HepG2 (cell line): ENCODE measurements around the gene KIF26B. TPM values are rescaled to one million over a fixed set of nuclear protein-coding genes. Genes with fewer than 3 reads are reported as not detected.

Experiments
- ATAC-seq: fragments of 200-7000 bp; cut with Tn5 transposase; 3 replicates; pipeline ENCODE4 v1.9.1; 2020; ENCODE audit warnings: mild to moderate bottlenecking, moderate library complexity
- BruUV-seq: library from RNA; stranded (reverse); fragments of 400-500 nt; replicated peaks from 2 replicates; lab custom pipeline; 2021; lab: Mats Ljungman, UMichigan
- CTCF ChIA-PET: fragments of 300-600 bp; formaldehyde crosslinking; extraction: SDS; loops from one replicate; lab custom pipeline; 2021; ENCODE audit warnings: low total read pairs, inconsistent platforms, low intra/inter-chr PET ratio; lab: Yijun Ruan, JAX
- POLR2A ChIA-PET: fragments of 350-600 bp; sonication (Branson Sonifier 250); formaldehyde crosslinking; loops from one replicate; lab custom pipeline; 2020; ENCODE audit warnings: antibody characterized with exemption, inconsistent platforms; lab: Yijun Ruan, JAX
- DNase-seq: peaks from one replicate; pipeline ENCODE4 v3.0.0-alpha.2; 2015; ENCODE audit warnings: low spot score
- FAIRE-seq: peaks from 3 replicates; lab custom pipeline; 2011; peaks lifted over from hg19 to GRCh38; lab: Jason Lieb, UNC
- H2AFZ ChIP-seq: one replicate; pipeline ENCODE4 v1.6.1; 2011; ENCODE audit warnings: low read length, inconsistent platforms
- H3K27ac ChIP-seq: fragments of 300-600 bp; 3 replicates; pipeline ENCODE4 v1.8.0; 2011; ENCODE audit warnings: mixed run types, mild to moderate bottlenecking, mixed read lengths, low read length, inconsistent platforms; ENCODE audit not compliant: insufficient read depth; ENCODE audit errors: extremely low read length
- H3K27me3 ChIP-seq, 2 experiments: fragments of 200-600 bp in 1 of 2; 2 replicates in 1 of 2; 3 replicates in 1 of 2; pipeline versions ENCODE4 v1.6.0 to v1.8.0; 2011; ENCODE audit warnings: low read length in 2 of 2, mild to moderate bottlenecking in 2 of 2, moderate library complexity in 2 of 2, inconsistent platforms in 1 of 2; ENCODE audit not compliant: insufficient read depth in 2 of 2, control insufficient read depth in 1 of 2
- H3K36me3 ChIP-seq, 2 experiments: fragments of 200-600 bp in 1 of 2; replicated peaks in 1 of 2; 2 replicates in 1 of 2; 3 replicates in 1 of 2; pipeline versions ENCODE4 v1.5.1 to v1.8.0; 2011; ENCODE audit warnings: low read length in 2 of 2, inconsistent platforms in 1 of 2; ENCODE audit not compliant: insufficient read depth in 2 of 2, control insufficient read depth in 1 of 2
- H3K4me1 ChIP-seq: 2 replicates; pipeline ENCODE4 v1.5.1; 2012; ENCODE audit warnings: low read length, inconsistent platforms; ENCODE audit not compliant: insufficient read depth
- H3K4me2 ChIP-seq: 2 replicates; pipeline ENCODE4 v1.6.0; 2011; ENCODE audit warnings: low read depth, low read length, inconsistent platforms
- H3K4me3 ChIP-seq, 3 experiments: fragments of 200-600 bp in 1 of 3; sonication (generic), shearing (Covaris generic) in 1 of 3; replicated peaks in 1 of 3; 2 replicates each; pipeline ENCODE4 v1.5.1; 2011 to 2016; ENCODE audit warnings: low read length in 3 of 3, inconsistent platforms in 2 of 3, low read depth in 2 of 3, mild to moderate bottlenecking in 2 of 3, control low read depth in 1 of 3, mixed read lengths in 1 of 3; ENCODE audit not compliant: insufficient read depth in 1 of 3
- H3K79me2 ChIP-seq: one replicate; pipeline ENCODE4 v1.6.1; 2011; ENCODE audit warnings: low read length, inconsistent platforms; ENCODE audit not compliant: insufficient read depth
- H3K9ac ChIP-seq: 2 replicates; pipeline ENCODE4 v1.6.0; 2011; ENCODE audit warnings: mild to moderate bottlenecking, low read depth, low read length, inconsistent platforms; ENCODE audit not compliant: insufficient read depth
- H3K9me3 ChIP-seq: 2 replicates; pipeline ENCODE4 v1.5.1; 2012; ENCODE audit warnings: mild to moderate bottlenecking, low read length
- H4K20me1 ChIP-seq: 2 replicates; pipeline ENCODE4 v1.6.0; 2011; ENCODE audit warnings: inconsistent platforms, mild to moderate bottlenecking, low read length, moderate library complexity; ENCODE audit not compliant: insufficient read depth
- BHLHE40 ChIP-seq: IDR thresholded peaks from 2 replicates; pipeline ENCODE4 v1.6.1; 2011; ENCODE audit warnings: low read length, improper control_type of control experiment
- KLF13 ChIP-seq: sonication (generic); formaldehyde crosslinking; IDR thresholded peaks from 2 replicates; pipeline ENCODE4 v1.4.0; 2020; ENCODE audit warnings: mild to moderate bottlenecking, missing genetic modification reagents
- MBD4 ChIP-seq: IDR thresholded peaks from 2 replicates; pipeline ENCODE4 v1.6.1; 2012; ENCODE audit warnings: low read length, inconsistent platforms, borderline replicate concordance
- NCOA2 ChIP-seq: sonication (generic); formaldehyde crosslinking; IDR thresholded peaks from 2 replicates; pipeline ENCODE4 v1.8.0; 2022; ENCODE audit warnings: inconsistent platforms
- NR1H2 ChIP-seq: sonication (generic); formaldehyde crosslinking; IDR thresholded peaks from 2 replicates; pipeline ENCODE4 v1.8.1; 2022; ENCODE audit warnings: low read depth, missing genetic modification reagents, borderline replicate concordance
- RAD51 ChIP-seq: fragments of 450-650 bp; IDR thresholded peaks from 2 replicates; pipeline ENCODE4 v1.6.1; 2016; ENCODE audit warnings: borderline replicate concordance
- ZBTB1 ChIP-seq: sonication (generic); formaldehyde crosslinking; IDR thresholded peaks from 2 replicates; pipeline ENCODE4 v1.4.0; 2020; ENCODE audit warnings: missing genetic modification reagents, borderline replicate concordance
- ZNF432 ChIP-seq: sonication (generic); formaldehyde crosslinking; IDR thresholded peaks from 2 replicates; pipeline ENCODE4 v1.5.0; 2020; ENCODE audit warnings: missing genetic modification reagents, mild to moderate bottlenecking, borderline replicate concordance
- ZNF496 ChIP-seq: sonication (generic); formaldehyde crosslinking; IDR thresholded peaks from 2 replicates; pipeline ENCODE4 v1.8.1; 2023; ENCODE audit warnings: mild to moderate bottlenecking, moderate library complexity, missing genetic modification reagents; ENCODE audit not compliant: insufficient replicate concordance
- ZNF724P ChIP-seq: sonication (generic); formaldehyde crosslinking; IDR thresholded peaks from 2 replicates; pipeline ENCODE4 v1.8.0; 2022; ENCODE audit warnings: missing genetic modification reagents, borderline replicate concordance
- WGBS: methylation state at CpG from one replicate; pipeline ENCODE4 v1.1.6; 2017; ENCODE audit warnings: low lambda C conversion rate; 5-methylcytosine and 5-hydroxymethylcytosine counted together
- in situ Hi-C: cut with HindIII; loops from 2 replicates; pipeline ENCODE4 v1.10.0; 2017; ENCODE audit warnings: low pct_unique_long_range_greater_than_20kb; ENCODE audit not compliant: extremely low pct_ligation_motif_present
- intact Hi-C: fragments of 100-400 bp; cut with micrococcal nuclease; formaldehyde crosslinking; loops from one replicate; pipeline ENCODE4 v1.10.0; 2022; ENCODE audit not compliant: unreplicated experiment
- polyA plus RNA-seq, 8 experiments: library from polyadenylated mRNA; depleted of rRNA in 3 of 8; stranded (reverse) in 7 of 8; unstranded in 1 of 8; fragments of >200 nt; fragmentation: Illumina TruSeq in 4 of 8; extraction: Trizol in 4 of 8; gene quantifications; 2 replicates each; pipeline versions ENCODE4 v1.2.1 to v1.2.3, GENCODE V29; 2011 to 2016; ENCODE audit warnings: low read depth in 4 of 8, missing spikeins in 1 of 8, mixed read lengths in 1 of 8; ENCODE audit not compliant: insufficient read depth in 1 of 8
- total RNA-seq, 5 experiments: library from RNA; depleted of rRNA; stranded (reverse); fragments of >200 nt; fragmentation: Illumina TruSeq; extraction: Trizol; gene quantifications; 2 replicates each; pipeline ENCODE4 v1.2.3, GENCODE V29; 2016; ENCODE audit warnings: low read depth in 1 of 5
- TF ChIP-seq, protein P1 (sequence below): sonication (generic); formaldehyde crosslinking; conservative IDR thresholded peaks from 2 replicates; pipeline ENCODE4 v1.4.0; 2020; ENCODE audit warnings: mild to moderate bottlenecking, missing genetic modification reagents, moderate library complexity
- TF ChIP-seq, protein P2 (sequence below): sonication (generic); formaldehyde crosslinking; IDR thresholded peaks from 2 replicates; pipeline ENCODE4 v1.5.0; 2020; ENCODE audit warnings: mild to moderate bottlenecking, missing genetic modification reagents
- TF ChIP-seq, protein P3 (sequence below), 2 experiments: sonication (generic) in 1 of 2; formaldehyde crosslinking in 1 of 2; IDR thresholded peaks; 2 replicates each; pipeline versions ENCODE4 v1.5.1 to v1.6.1; 2011 to 2020; ENCODE audit warnings: borderline replicate concordance in 1 of 2, low read depth in 1 of 2, low read length in 1 of 2, mild to moderate bottlenecking in 1 of 2, missing genetic modification reagents in 1 of 2, moderate library complexity in 1 of 2
- TF ChIP-seq, protein P4 (sequence below), 2 experiments: fragments of 450-650 bp in 1 of 2; sonication (generic) in 1 of 2; formaldehyde crosslinking; IDR thresholded peaks; 2 replicates each; pipeline versions ENCODE4 v1.5.0 to v1.8.0; 2020 to 2022; ENCODE audit warnings: mild to moderate bottlenecking in 1 of 2, missing genetic modification reagents in 1 of 2

KIF26B gene
- total and polyA plus RNA-seq, 2 of the 13 experiments (the other 11 are each of a cell fraction or from before 2014, with no cell fraction given) = 0.08 to 0.09 TPM

GRCh38 chr1:245235156-245235555 lies 80.4 kb downstream of the KIF26B start:
- FAIRE-seq = no peak
- intact Hi-C loops (no loop called here), in situ Hi-C loops (no loop called here)
- Histone ChIP-seq H3K79me2 (no peaks in the 10 kb centered on the region), H2AFZ (no peak overlapping the region), H3K4me3 (no peak overlapping the region), H3K27me3 (no peaks in the 10 kb centered on the region), H4K20me1 (no peaks in the 10 kb centered on the region), H3K9ac (no peak overlapping the region), H3K36me3 (no peaks in the 10 kb centered on the region), H3K9me3 (no peaks in the 10 kb centered on the region), H3K4me1 (no peaks in the 10 kb centered on the region), H3K4me2 (no peak overlapping the region), H3K27ac (no peak overlapping the region)
- TF ChIP-seq, protein P1, sequence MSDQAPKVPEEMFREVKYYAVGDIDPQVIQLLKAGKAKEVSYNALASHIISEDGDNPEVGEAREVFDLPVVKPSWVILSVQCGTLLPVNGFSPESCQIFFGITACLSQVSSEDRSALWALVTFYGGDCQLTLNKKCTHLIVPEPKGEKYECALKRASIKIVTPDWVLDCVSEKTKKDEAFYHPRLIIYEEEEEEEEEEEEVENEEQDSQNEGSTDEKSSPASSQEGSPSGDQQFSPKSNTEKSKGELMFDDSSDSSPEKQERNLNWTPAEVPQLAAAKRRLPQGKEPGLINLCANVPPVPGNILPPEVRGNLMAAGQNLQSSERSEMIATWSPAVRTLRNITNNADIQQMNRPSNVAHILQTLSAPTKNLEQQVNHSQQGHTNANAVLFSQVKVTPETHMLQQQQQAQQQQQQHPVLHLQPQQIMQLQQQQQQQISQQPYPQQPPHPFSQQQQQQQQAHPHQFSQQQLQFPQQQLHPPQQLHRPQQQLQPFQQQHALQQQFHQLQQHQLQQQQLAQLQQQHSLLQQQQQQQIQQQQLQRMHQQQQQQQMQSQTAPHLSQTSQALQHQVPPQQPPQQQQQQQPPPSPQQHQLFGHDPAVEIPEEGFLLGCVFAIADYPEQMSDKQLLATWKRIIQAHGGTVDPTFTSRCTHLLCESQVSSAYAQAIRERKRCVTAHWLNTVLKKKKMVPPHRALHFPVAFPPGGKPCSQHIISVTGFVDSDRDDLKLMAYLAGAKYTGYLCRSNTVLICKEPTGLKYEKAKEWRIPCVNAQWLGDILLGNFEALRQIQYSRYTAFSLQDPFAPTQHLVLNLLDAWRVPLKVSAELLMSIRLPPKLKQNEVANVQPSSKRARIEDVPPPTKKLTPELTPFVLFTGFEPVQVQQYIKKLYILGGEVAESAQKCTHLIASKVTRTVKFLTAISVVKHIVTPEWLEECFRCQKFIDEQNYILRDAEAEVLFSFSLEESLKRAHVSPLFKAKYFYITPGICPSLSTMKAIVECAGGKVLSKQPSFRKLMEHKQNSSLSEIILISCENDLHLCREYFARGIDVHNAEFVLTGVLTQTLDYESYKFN (CRISPR knock-in tag) = no peak
- no peak for TF ChIP-seq ZBTB1 (CRISPR knock-in tag)
- no peak for TF ChIP-seq MBD4
- TF ChIP-seq, protein P2, sequence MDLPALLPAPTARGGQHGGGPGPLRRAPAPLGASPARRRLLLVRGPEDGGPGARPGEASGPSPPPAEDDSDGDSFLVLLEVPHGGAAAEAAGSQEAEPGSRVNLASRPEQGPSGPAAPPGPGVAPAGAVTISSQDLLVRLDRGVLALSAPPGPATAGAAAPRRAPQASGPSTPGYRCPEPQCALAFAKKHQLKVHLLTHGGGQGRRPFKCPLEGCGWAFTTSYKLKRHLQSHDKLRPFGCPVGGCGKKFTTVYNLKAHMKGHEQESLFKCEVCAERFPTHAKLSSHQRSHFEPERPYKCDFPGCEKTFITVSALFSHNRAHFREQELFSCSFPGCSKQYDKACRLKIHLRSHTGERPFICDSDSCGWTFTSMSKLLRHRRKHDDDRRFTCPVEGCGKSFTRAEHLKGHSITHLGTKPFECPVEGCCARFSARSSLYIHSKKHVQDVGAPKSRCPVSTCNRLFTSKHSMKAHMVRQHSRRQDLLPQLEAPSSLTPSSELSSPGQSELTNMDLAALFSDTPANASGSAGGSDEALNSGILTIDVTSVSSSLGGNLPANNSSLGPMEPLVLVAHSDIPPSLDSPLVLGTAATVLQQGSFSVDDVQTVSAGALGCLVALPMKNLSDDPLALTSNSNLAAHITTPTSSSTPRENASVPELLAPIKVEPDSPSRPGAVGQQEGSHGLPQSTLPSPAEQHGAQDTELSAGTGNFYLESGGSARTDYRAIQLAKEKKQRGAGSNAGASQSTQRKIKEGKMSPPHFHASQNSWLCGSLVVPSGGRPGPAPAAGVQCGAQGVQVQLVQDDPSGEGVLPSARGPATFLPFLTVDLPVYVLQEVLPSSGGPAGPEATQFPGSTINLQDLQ = no peak
- TF ChIP-seq RAD51 = no peak
- no peak for TF ChIP-seq KLF13
- TF ChIP-seq ZNF496 (CRISPR knock-in tag) = no peak
- TF ChIP-seq BHLHE40 = no peak
- TF ChIP-seq, protein P3, sequence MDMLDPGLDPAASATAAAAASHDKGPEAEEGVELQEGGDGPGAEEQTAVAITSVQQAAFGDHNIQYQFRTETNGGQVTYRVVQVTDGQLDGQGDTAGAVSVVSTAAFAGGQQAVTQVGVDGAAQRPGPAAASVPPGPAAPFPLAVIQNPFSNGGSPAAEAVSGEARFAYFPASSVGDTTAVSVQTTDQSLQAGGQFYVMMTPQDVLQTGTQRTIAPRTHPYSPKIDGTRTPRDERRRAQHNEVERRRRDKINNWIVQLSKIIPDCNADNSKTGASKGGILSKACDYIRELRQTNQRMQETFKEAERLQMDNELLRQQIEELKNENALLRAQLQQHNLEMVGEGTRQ (IDR thresholded peaks at IDR 0.05; ENCODE audit: low read depth, low read length) = no peak
- TF ChIP-seq, protein P3 (CRISPR knock-in tag; IDR thresholded peaks at IDR 0.05; ENCODE audit: borderline replicate concordance) = no peak
- no peak for TF ChIP-seq ZNF724P
- no peak for TF ChIP-seq ZNF432 (CRISPR knock-in tag)
- TF ChIP-seq, protein P4, sequence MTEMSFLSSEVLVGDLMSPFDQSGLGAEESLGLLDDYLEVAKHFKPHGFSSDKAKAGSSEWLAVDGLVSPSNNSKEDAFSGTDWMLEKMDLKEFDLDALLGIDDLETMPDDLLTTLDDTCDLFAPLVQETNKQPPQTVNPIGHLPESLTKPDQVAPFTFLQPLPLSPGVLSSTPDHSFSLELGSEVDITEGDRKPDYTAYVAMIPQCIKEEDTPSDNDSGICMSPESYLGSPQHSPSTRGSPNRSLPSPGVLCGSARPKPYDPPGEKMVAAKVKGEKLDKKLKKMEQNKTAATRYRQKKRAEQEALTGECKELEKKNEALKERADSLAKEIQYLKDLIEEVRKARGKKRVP (CRISPR knock-in tag; IDR thresholded peaks at IDR 0.05) = no peak
- no peak for TF ChIP-seq NR1H2 (CRISPR knock-in tag)
- no peak for TF ChIP-seq NCOA2 (CRISPR knock-in tag)
- no TSS peak for BruUV-seq
- no peak for ATAC-seq
- CTCF ChIA-PET = no interaction called here
- 23% methylated on average over 6 of the region's 6 CpGs for WGBS
- DNase-seq = no peak
- POLR2A ChIA-PET = no interaction called here
